ENCODE results near the gene B4GALT5. TPM values are rescaled to one million over a fixed set of nuclear protein-coding genes. Genes with fewer than 3 reads are reported as not detected.

The B4GALT5 gene
- total and polyA plus RNA-seq, 2 donors from 2014 or later = 21.4 to 73.3 TPM

GRCh38 chr20:49646126-49646525 is 67.6 kb downstream of the B4GALT5 start:
- FAIRE-seq = no peak
- Histone ChIP-seq H3K27me3 (ENCODE audit: control insufficient read depth, insufficient read depth, low read length) (no peaks in the 10 kb centered on the region), H3K4me1 (ENCODE audit: control insufficient read depth in 2 of 3, insufficient read depth in 2 of 3, low read depth in 1 of 3, low read length in 3 of 3) (peaks cover 0 to 6% (median 6%) of the 10 kb centered on the region in 3 donors), H3K4me3 (ENCODE audit: low read length in 3 of 3) (no peak overlapping the region), H3K36me3 (ENCODE audit: control insufficient read depth in 2 of 3, insufficient read depth in 3 of 3, low read length in 3 of 3) (peaks cover 4 to 52% (median 31%) of the 10 kb centered on the region in 3 donors), H3K9ac (ENCODE audit: low read length in 3 of 3) (no peak overlapping the region), H3K9me3 (ENCODE audit: control insufficient read depth in 2 of 3, insufficient read depth in 1 of 3, low read length in 3 of 3) (no peaks in the 10 kb centered on the region), H3K27ac (ENCODE audit: low read depth in 2 of 2, low read length in 2 of 2) (no peak overlapping the region)
- no peak for TF ChIP-seq CTCF (IDR thresholded peaks at IDR 0.05; ENCODE audit: borderline replicate concordance, extremely low read depth, insufficient read depth)
- intact Hi-C loops (cut with DNase I) = no loop called here
- no peak for DNase-seq

GRCh38 chr20:49644980-49645565 is 68.6 kb downstream of the B4GALT5 start:
- H3K4me1 ChIP-seq (ENCODE audit: control insufficient read depth in 2 of 3, insufficient read depth in 2 of 3, low read depth in 1 of 3, low read length in 3 of 3) = peaks cover 0 to 6% (median 6%) of the 10 kb centered on the region in 3 donors
- intact Hi-C loops (cut with DNase I) = no loop called here
- H3K27ac ChIP-seq (ENCODE audit: low read depth in 2 of 2, low read length in 2 of 2) = no peak overlapping the region
- no peak overlapping the region for H3K9ac ChIP-seq (ENCODE audit: low read length in 3 of 3)
- no peak overlapping the region for H3K4me3 ChIP-seq (ENCODE audit: low read length in 3 of 3)
- FAIRE-seq = no peak
- no peak for TF ChIP-seq CTCF (IDR thresholded peaks at IDR 0.05; ENCODE audit: borderline replicate concordance, extremely low read depth, insufficient read depth)
- no peak for DNase-seq
- peaks cover 5 to 62% (median 34%) of the 10 kb centered on the region in 3 donors for H3K36me3 ChIP-seq (ENCODE audit: control insufficient read depth in 2 of 3, insufficient read depth in 3 of 3, low read length in 3 of 3)
- H3K27me3 ChIP-seq (ENCODE audit: control insufficient read depth, insufficient read depth, low read length) = no peaks in the 10 kb centered on the region
- H3K9me3 ChIP-seq (ENCODE audit: control insufficient read depth in 2 of 3, insufficient read depth in 1 of 3, low read length in 3 of 3) = no peaks in the 10 kb centered on the region

GRCh38 chr20:49642816-49643215 is 70.9 kb downstream of the B4GALT5 start:
- DNase-seq (no peak), FAIRE-seq (no peak)
- no peak for TF ChIP-seq CTCF (IDR thresholded peaks at IDR 0.05; ENCODE audit: borderline replicate concordance, extremely low read depth, insufficient read depth)
- Histone ChIP-seq H3K4me3 (ENCODE audit: low read length in 3 of 3) (no peak overlapping the region), H3K27ac (ENCODE audit: low read depth in 2 of 2, low read length in 2 of 2) (no peak overlapping the region), H3K9ac (ENCODE audit: low read length in 3 of 3) (no peak overlapping the region), H3K36me3 (ENCODE audit: control insufficient read depth in 2 of 3, insufficient read depth in 3 of 3, low read length in 3 of 3) (peaks cover 8 to 66% (median 36%) of the 10 kb centered on the region in 3 donors), H3K9me3 (ENCODE audit: control insufficient read depth in 2 of 3, insufficient read depth in 1 of 3, low read length in 3 of 3) (no peaks in the 10 kb centered on the region), H3K4me1 (ENCODE audit: control insufficient read depth in 2 of 3, insufficient read depth in 2 of 3, low read depth in 1 of 3, low read length in 3 of 3) (peaks cover 0 to 6% (median 6%) of the 10 kb centered on the region in 3 donors), H3K27me3 (ENCODE audit: control insufficient read depth, insufficient read depth, low read length) (no peaks in the 10 kb centered on the region)
- intact Hi-C loops (cut with DNase I) = no loop called here
